OCI-LY7 (cell line): ENCODE results near the gene KCNA1.
"Not testable (repeated sequence)": the region's sequence is repeated elsewhere in the genome, so short reads cannot be mapped to it uniquely, and the experiment has no call there.

ENCODE experiments used
- CTCF ChIP-seq: fragments of 200-600 bp; sonication (generic); conservative IDR thresholded peaks from 2 replicates; pipeline ENCODE4 v1.5.1; 2014; ENCODE audit warnings: mild to moderate bottlenecking, antibody characterized with exemption, low read length, moderate library complexity, mixed read lengths
- EZH2phosphoT487 ChIP-seq: fragments of 200-600 bp; sonication (generic); IDR thresholded peaks from 2 replicates; pipeline ENCODE4 v1.6.1; 2018; ENCODE audit warnings: low read depth, borderline replicate concordance, mild to moderate bottlenecking, mixed run types, antibody characterized with exemption, low read length, moderate library complexity, mixed read lengths

GRCh38 chr12:4879481-4879880, 30.2 kb upstream of the KCNA1 start:
- TF ChIP-seq CTCF, EZH2phosphoT487: not testable (repeated sequence)
